ENCODE measurements around the gene HDGFL2. TPM values are rescaled to one million over a fixed set of nuclear protein-coding genes. Genes with fewer than 3 reads are reported as not detected.

HDGFL2 gene
- total RNA-seq, 1 experiment from 2014 or later: 108 TPM

GRCh38 chr19:4507150-4507452 lies 35.0 kb downstream of the HDGFL2 start:
- Mint-ChIP-seq H3K27ac (no peak overlapping the region), H3K27me3 (ENCODE audit: low read depth) (peaks cover 53% of the 10 kb centered on the region), H3K4me1 (no peaks in the 10 kb centered on the region), H3K36me3 (ENCODE audit: insufficient read depth in 1 of 3, low read depth in 3 of 3) (peaks cover 10 to 35% (median 26%) of the 10 kb centered on the region in 3 experiments; a peak in 6 of 7 replicates), H3K4me3 (no peak overlapping the region), H3K9me3 (no peaks in the 10 kb centered on the region)
- Histone ChIP-seq H2BK12ac (ENCODE audit: insufficient read length, low read depth, low read length) (no peak overlapping the region), H3T11ph (ENCODE audit: low read length) (no peak overlapping the region), H3K79me2 (ENCODE audit: insufficient read depth, low read length) (no peaks in the 10 kb centered on the region), H2BK15ac (ENCODE audit: low read depth, low read length) (no peak overlapping the region), H3K4me2 (ENCODE audit: insufficient read depth, insufficient read length, low read length) (no peak overlapping the region), H3K4me1 (ENCODE audit: insufficient read depth, low read length) (no peaks in the 10 kb centered on the region), H3K23ac (ENCODE audit: insufficient read length, low read depth, low read length) (no peak overlapping the region), H4K5ac (ENCODE audit: insufficient read length, low read depth, low read length) (no peak overlapping the region), H3K79me1 (ENCODE audit: insufficient read depth, low read depth, low read length, poor library complexity, severe bottlenecking) (no peaks in the 10 kb centered on the region), H2AFZ (ENCODE audit: low read length) (no peak overlapping the region), H3K27me3 (ENCODE audit: insufficient read depth, low read length) (no peaks in the 10 kb centered on the region), H3K18ac (ENCODE audit: insufficient read length, low read depth, low read length) (no peak overlapping the region), H4K91ac (ENCODE audit: insufficient read length, low read depth, low read length) (no peak overlapping the region), H3K56ac (ENCODE audit: insufficient read length, low read depth, low read length) (no peak overlapping the region), H2BK120ac (ENCODE audit: low read depth, low read length, poor library complexity, severe bottlenecking) (no peak overlapping the region), H3K14ac (ENCODE audit: insufficient read depth, low read length) (no peak overlapping the region; the same call in 1 of the 2 replicates), H2AK5ac (ENCODE audit: insufficient read length, low read length) (no peak overlapping the region), H3K27ac (ENCODE audit: insufficient read length, low read depth, low read length) (no peak overlapping the region), H4K8ac (replicated peaks; ENCODE audit: insufficient read length, low read depth, low read length) (no peak overlapping the region), H2BK5ac (ENCODE audit: insufficient read length, low read length) (no peak overlapping the region), H3K9me3 (ENCODE audit: control insufficient read depth, low read depth, low read length) (no peaks in the 10 kb centered on the region), H3K9ac (ENCODE audit: extremely low read depth, insufficient read length, low read length) (no peak overlapping the region), H4K20me1 (ENCODE audit: control insufficient read depth, insufficient read depth, insufficient read length) (no peaks in the 10 kb centered on the region), H3K23me2 (ENCODE audit: insufficient read length, low read depth, low read length, poor library complexity, severe bottlenecking) (peaks cover 2% of the 10 kb centered on the region), H2BK20ac (ENCODE audit: low read depth, low read length, poor library complexity, severe bottlenecking) (no peak overlapping the region), H3K4ac (ENCODE audit: low read depth, low read length) (no peak overlapping the region)
- DNase-seq: no peak
- no CpG with 5 or more reads among the region's 12 CpGs for WGBS (ENCODE audit: extremely low coverage, insufficient read length, low lambda C conversion rate)
- no peak for TF ChIP-seq CTCF (conservative IDR thresholded peaks at IDR 0.05)

Measured in H9 (cell line).